H9 (cell line): Measurements from ENCODE around the gene VSTM2L. TPM values are rescaled to one million over a fixed set of nuclear protein-coding genes. Genes with fewer than 3 reads are reported as not detected.
"Not testable (repeated sequence)": the region's sequence is repeated elsewhere in the genome, so short reads cannot be mapped to it uniquely, and the experiment has no call there.

Source experiments
- DNase-seq: peaks from one replicate; pipeline ENCODE4 v3.0.0-alpha.2; 2017
- H2AFZ ChIP-seq: one replicate; pipeline ENCODE4 v1.6.1; 2013; ENCODE audit warnings: mild to moderate bottlenecking, low read length, control low read depth, moderate library complexity
- H2AK5ac ChIP-seq: 2 replicates; pipeline ENCODE4 v1.6.1; 2013; ENCODE audit warnings: low read length, control low read depth, mixed read lengths; ENCODE audit not compliant: insufficient read length
- H2BK120ac ChIP-seq: one replicate; pipeline ENCODE4 v1.6.1; 2013; ENCODE audit warnings: low read depth, mild to moderate bottlenecking, low read length, control low read depth, inconsistent platforms; ENCODE audit not compliant: poor library complexity, severe bottlenecking
- H2BK12ac ChIP-seq: 2 replicates; pipeline ENCODE4 v1.6.1; 2013; ENCODE audit warnings: low read length, control low read depth, mixed read lengths, low read depth; ENCODE audit not compliant: insufficient read length
- H2BK15ac ChIP-seq: 2 replicates; pipeline ENCODE4 v1.6.1; 2013; ENCODE audit warnings: low read depth, low read length, control low read depth
- H2BK20ac ChIP-seq: one replicate; pipeline ENCODE4 v1.6.1; 2013; ENCODE audit warnings: low read depth, mild to moderate bottlenecking, low read length, control low read depth, inconsistent platforms; ENCODE audit not compliant: poor library complexity, severe bottlenecking
- H2BK5ac ChIP-seq: 2 replicates; pipeline ENCODE4 v1.6.1; 2013; ENCODE audit warnings: low read length, control low read depth, mixed read lengths; ENCODE audit not compliant: insufficient read length
- H3K14ac ChIP-seq: 2 replicates; pipeline ENCODE4 v1.6.1; 2013; ENCODE audit warnings: low read length, control low read depth; ENCODE audit not compliant: insufficient read depth
- H3K18ac ChIP-seq: 2 replicates; pipeline ENCODE4 v1.6.1; 2013; ENCODE audit warnings: low read depth, mild to moderate bottlenecking, mixed read lengths, low read length, control low read depth; ENCODE audit not compliant: insufficient read length
- H3K23ac ChIP-seq: 2 replicates; pipeline ENCODE4 v1.6.1; 2013; ENCODE audit warnings: low read length, control low read depth, mixed read lengths, low read depth; ENCODE audit not compliant: insufficient read length
- H3K23me2 ChIP-seq: 2 replicates; pipeline ENCODE4 v1.6.1; 2013; ENCODE audit warnings: low read depth, mild to moderate bottlenecking, mixed read lengths, low read length, control low read depth; ENCODE audit not compliant: insufficient read length, poor library complexity, severe bottlenecking
- H3K27ac ChIP-seq: 2 replicates; pipeline ENCODE4 v1.5.1; 2013; ENCODE audit warnings: low read length, control low read depth, mixed read lengths, low read depth; ENCODE audit not compliant: insufficient read length
- H3K27me3 ChIP-seq: 2 replicates; pipeline ENCODE4 v1.6.1; 2013; ENCODE audit warnings: low read length, control low read depth, inconsistent platforms; ENCODE audit not compliant: insufficient read depth
- H3K4ac ChIP-seq: 2 replicates; pipeline ENCODE4 v1.6.1; 2013; ENCODE audit warnings: low read depth, mild to moderate bottlenecking, control low read depth, inconsistent platforms, low read length, moderate library complexity
- H3K4me1 ChIP-seq: 2 replicates; pipeline ENCODE4 v1.6.1; 2013; ENCODE audit warnings: low read length, control low read depth, inconsistent platforms; ENCODE audit not compliant: insufficient read depth
- H3K4me2 ChIP-seq: 2 replicates; pipeline ENCODE4 v1.6.1; 2013; ENCODE audit warnings: low read length, control low read depth, mixed read lengths; ENCODE audit not compliant: insufficient read length, insufficient read depth
- H3K56ac ChIP-seq: 2 replicates; pipeline ENCODE4 v1.6.1; 2013; ENCODE audit warnings: low read depth, mild to moderate bottlenecking, mixed read lengths, low read length, control low read depth; ENCODE audit not compliant: insufficient read length
- H3K79me1 ChIP-seq: 2 replicates; pipeline ENCODE4 v1.6.1; 2013; ENCODE audit warnings: low read depth, mild to moderate bottlenecking, moderate library complexity, low read length, control low read depth, inconsistent platforms; ENCODE audit not compliant: insufficient read depth, poor library complexity, severe bottlenecking
- H3K79me2 ChIP-seq: 2 replicates; pipeline ENCODE4 v1.6.1; 2013; ENCODE audit warnings: low read length, control low read depth, inconsistent platforms; ENCODE audit not compliant: insufficient read depth
- H3K9ac ChIP-seq: 2 replicates; pipeline ENCODE4 v1.6.1; 2013; ENCODE audit warnings: low read length, control low read depth, mixed read lengths; ENCODE audit not compliant: insufficient read length; ENCODE audit errors: extremely low read depth
- H3K9me3 ChIP-seq: one replicate; pipeline ENCODE4 v1.6.1; 2013; ENCODE audit warnings: low read depth, low read length, inconsistent platforms; ENCODE audit not compliant: control insufficient read depth
- H3T11ph ChIP-seq: one replicate; pipeline ENCODE4 v1.6.1; 2013; ENCODE audit warnings: mild to moderate bottlenecking, low read length, control low read depth, inconsistent platforms
- H4K20me1 ChIP-seq: one replicate; pipeline ENCODE4 v1.6.1; 2013; ENCODE audit not compliant: control insufficient read depth, insufficient read length, insufficient read depth
- H4K5ac ChIP-seq: 2 replicates; pipeline ENCODE4 v1.6.1; 2013; ENCODE audit warnings: low read depth, mild to moderate bottlenecking, mixed read lengths, low read length, control low read depth; ENCODE audit not compliant: insufficient read length
- H4K8ac ChIP-seq: replicated peaks from 2 replicates; pipeline ENCODE4 v1.6.1; 2013; ENCODE audit warnings: low read length, control low read depth, mixed read lengths, low read depth; ENCODE audit not compliant: insufficient read length
- H4K91ac ChIP-seq: 2 replicates; pipeline ENCODE4 v1.6.1; 2013; ENCODE audit warnings: low read depth, mild to moderate bottlenecking, moderate library complexity, mixed read lengths, low read length, control low read depth; ENCODE audit not compliant: insufficient read length
- H3K27ac Mint-ChIP-seq, 3 experiments: 2 replicates in 2 of 3; 3 replicates in 1 of 3; pipeline ENCODE4 v1.8.0; 2020 to 2021; ENCODE audit warnings: mixed read lengths in 3 of 3, mild to moderate bottlenecking in 1 of 3, moderate library complexity in 1 of 3
- H3K27me3 Mint-ChIP-seq: 2 replicates; pipeline ENCODE4 v1.8.0; 2021; ENCODE audit warnings: low read depth, mild to moderate bottlenecking, moderate library complexity, mixed read lengths
- H3K36me3 Mint-ChIP-seq, 3 experiments: 2 replicates in 2 of 3; 3 replicates in 1 of 3; pipeline ENCODE4 v1.8.0; 2020 to 2021; ENCODE audit warnings: low read depth in 3 of 3, mixed read lengths in 3 of 3; ENCODE audit not compliant: insufficient read depth in 1 of 3
- H3K4me1 Mint-ChIP-seq, 2 experiments: 2 replicates each; pipeline ENCODE4 v1.8.0; 2020; ENCODE audit warnings: mixed read lengths in 2 of 2
- H3K4me3 Mint-ChIP-seq, 2 experiments: 2 replicates in 1 of 2; 3 replicates in 1 of 2; pipeline ENCODE4 v1.8.0; 2020 to 2021; ENCODE audit warnings: mild to moderate bottlenecking in 2 of 2, mixed read lengths in 2 of 2, moderate library complexity in 1 of 2
- H3K9me3 Mint-ChIP-seq, 2 experiments: 2 replicates in 1 of 2; 3 replicates in 1 of 2; pipeline ENCODE4 v1.8.0; 2020; ENCODE audit warnings: mild to moderate bottlenecking in 2 of 2, mixed read lengths in 2 of 2, moderate library complexity in 1 of 2
- CTCF ChIP-seq: fragments of 200-600 bp; sonication (generic); conservative IDR thresholded peaks from 3 replicates; pipeline ENCODE4 v1.8.0; 2021; ENCODE audit warnings: antibody characterized with exemption, mild to moderate bottlenecking
- WGBS: extraction: QIAGEN DNeasy Blood & Tissue Kit; methylation state at CpG from one replicate; pipeline ENCODE4 v1.1.7; 2013; ENCODE audit warnings: missing lambda C conversion rate, low lambda C conversion rate, mixed read lengths; ENCODE audit not compliant: insufficient read length; ENCODE audit errors: extremely low coverage; 5-methylcytosine and 5-hydroxymethylcytosine counted together
- total RNA-seq: library from RNA; stranded (reverse); gene quantifications from 2 replicates; pipeline ENCODE4 v1.2.1, GENCODE V29; 2021

The VSTM2L gene
- total RNA-seq, 1 experiment from 2014 or later: 2.1 TPM

GRCh38 chr20:37853823-37854375, 49.0 kb upstream of the VSTM2L start:
- TF ChIP-seq CTCF: no peak
- Histone ChIP-seq H3T11ph (no peak overlapping the region), H2BK5ac (no peak overlapping the region), H2AFZ (no peak overlapping the region), H3K23ac (no peak overlapping the region), H4K91ac (no peak overlapping the region), H3K27me3 (no peaks in the 10 kb centered on the region), H2BK12ac (no peak overlapping the region), H3K79me2 (no peaks in the 10 kb centered on the region), H2BK120ac (no peak overlapping the region), H4K5ac (no peak overlapping the region), H3K14ac (no peak overlapping the region), H2BK20ac (no peak overlapping the region), H3K9me3 (no peaks in the 10 kb centered on the region), H2AK5ac (no peak overlapping the region), H3K27ac (no peak overlapping the region), H3K23me2 (no peaks in the 10 kb centered on the region), H3K56ac (no peak overlapping the region), H3K18ac (no peak overlapping the region), H3K4ac (no peak overlapping the region), H3K4me1 (no peaks in the 10 kb centered on the region), H4K20me1 (peaks cover 3% of the 10 kb centered on the region), H3K9ac (no peak overlapping the region), H4K8ac (no peak overlapping the region), H2BK15ac (no peak overlapping the region), H3K79me1 (no peaks in the 10 kb centered on the region), H3K4me2 (no peak overlapping the region)
- H3K27ac Mint-ChIP-seq: no peak overlapping the region
- WGBS: no CpG with 5 or more reads among the region's 2 CpGs
- no peak for DNase-seq
- no peak overlapping the region for H3K4me3 Mint-ChIP-seq
- no peaks in the 10 kb centered on the region for H3K27me3 Mint-ChIP-seq
- H3K36me3 Mint-ChIP-seq: peaks cover 0 to 2% (median 0%) of the 10 kb centered on the region in 3 experiments; a peak in 3 of 7 replicates
- H3K9me3 Mint-ChIP-seq: no peaks in the 10 kb centered on the region
- no peaks in the 10 kb centered on the region; a peak in 1 of 4 replicates for H3K4me1 Mint-ChIP-seq

- not testable (repeated sequence) for H3K9ac ChIP-seq, H4K91ac ChIP-seq, H2BK120ac ChIP-seq, H3K18ac ChIP-seq, H3K27me3 Mint-ChIP-seq, H3K23ac ChIP-seq, H3K4me1 ChIP-seq, H3K4ac ChIP-seq, H3K27ac ChIP-seq, H3K23me2 ChIP-seq, H3K4me1 Mint-ChIP-seq, H2BK12ac ChIP-seq, H4K5ac ChIP-seq, H2BK20ac ChIP-seq, H3K4me3 Mint-ChIP-seq, H2BK15ac ChIP-seq, H4K8ac ChIP-seq, H3K27ac Mint-ChIP-seq, H3K9me3 Mint-ChIP-seq, H4K20me1 ChIP-seq, H2BK5ac ChIP-seq, H3K14ac ChIP-seq, DNase-seq, H2AFZ ChIP-seq, H3K79me2 ChIP-seq, H2AK5ac ChIP-seq, H3K79me1 ChIP-seq, H3T11ph ChIP-seq, H3K4me2 ChIP-seq, H3K27me3 ChIP-seq, H3K56ac ChIP-seq, H3K9me3 ChIP-seq
- peaks cover 7 to 16% (median 12%) of the 10 kb centered on the region in 3 experiments; a peak in 6 of 7 replicates for H3K36me3 Mint-ChIP-seq
- WGBS: no CpG with 5 or more reads among the region's 5 CpGs
Measured at GRCh38 chr20:37856034-37856433, 46.9 kb upstream of the VSTM2L start.
